HT-29 (cell line): ENCODE data around the gene UBL4B. TPM values are rescaled to one million over a fixed set of nuclear protein-coding genes. Genes with fewer than 3 reads are reported as not detected.

ENCODE experiments used
- DNase-seq: peaks from one replicate; pipeline ENCODE4 v3.0.0-alpha.2; 2015; ENCODE audit warnings: low spot score
- total RNA-seq: library from RNA; depleted of rRNA; stranded (reverse); fragments of >200 nt; shearing (Covaris generic); gene quantifications from 2 replicates; pipeline ENCODE4 v1.2.3, GENCODE V29; 2014

UBL4B gene
- total RNA-seq, 1 experiment from 2014 or later = not detected

GRCh38 chr1:110084227-110085078 lies 27.8 kb upstream of the UBL4B start:
- DNase-seq = no peak

DNA sequence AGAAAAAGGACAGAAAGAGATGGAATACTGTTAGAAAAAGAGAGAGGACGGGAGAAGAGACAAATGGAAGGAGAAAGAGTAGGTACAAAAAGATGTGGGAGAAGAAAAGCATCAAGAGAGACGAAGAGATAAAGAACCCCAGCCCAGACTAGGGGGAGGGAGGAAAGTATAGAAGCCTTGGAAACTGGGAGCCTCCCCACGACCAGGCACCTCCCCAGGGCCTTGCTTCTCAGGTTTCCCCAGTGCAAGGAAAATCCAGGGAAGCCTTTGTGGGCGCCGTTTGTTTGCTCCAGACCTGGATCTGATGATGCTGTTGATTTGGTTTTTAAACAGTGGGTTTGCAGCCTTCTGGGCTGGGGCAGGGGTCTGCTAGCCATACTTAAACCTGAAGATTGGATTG lies 26.6 kb upstream of the UBL4B start:
- no peak for DNase-seq

DNA sequence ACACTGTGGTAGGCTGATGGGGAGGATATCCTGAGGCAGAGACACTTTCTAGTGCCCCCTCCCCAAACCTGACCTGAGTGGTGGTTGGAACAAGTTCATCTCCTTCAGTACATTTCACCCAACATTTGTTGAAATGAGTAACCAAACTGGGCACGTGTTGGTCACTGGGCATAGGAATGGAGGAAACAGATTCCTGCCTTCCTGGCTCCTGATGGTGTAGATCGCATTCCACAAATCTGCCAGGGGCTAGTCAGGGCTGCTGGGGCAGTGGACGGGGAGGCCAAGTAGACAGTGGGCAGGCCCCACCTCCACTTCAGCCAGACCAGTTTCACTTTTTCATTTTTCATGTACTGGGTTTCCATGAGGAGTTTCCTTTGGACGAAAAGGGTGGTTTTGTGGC lies 25.3 kb upstream of the UBL4B start:
- DNase-seq = no peak

- peak; percentile 74 for DNase-seq
Observed at GRCh38 chr1:110087812-110088738, 24.2 kb upstream of the UBL4B start.

DNA sequence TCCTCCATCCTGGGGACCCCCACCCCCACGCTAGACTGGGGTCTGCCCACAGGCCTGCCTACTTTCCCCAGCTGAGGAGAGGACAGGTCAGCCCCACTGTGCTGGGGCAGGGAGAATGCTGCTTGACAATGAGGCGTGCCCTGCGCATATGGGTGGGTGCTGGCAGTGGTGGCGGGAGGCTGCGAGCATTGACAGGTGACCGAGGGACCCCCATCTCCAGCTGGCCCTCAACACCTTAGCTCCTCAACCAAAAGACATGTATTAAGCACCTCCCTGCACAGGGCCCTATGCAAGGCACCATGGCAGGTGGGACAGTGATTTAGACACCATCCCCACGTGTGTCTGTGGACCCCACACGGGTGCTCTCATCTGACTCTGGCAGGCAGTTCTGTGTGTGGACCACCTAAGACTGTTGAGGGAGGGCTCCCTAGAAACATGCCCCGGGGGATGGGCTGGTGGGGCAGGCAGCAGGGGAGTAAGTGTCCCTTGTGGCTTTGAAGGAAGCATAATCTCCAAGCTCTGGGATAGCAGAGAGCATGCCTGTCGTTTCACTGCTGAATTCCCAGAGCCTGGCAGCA lies 23.4 kb upstream of the UBL4B start:
- no peak for DNase-seq

GRCh38 chr1:110089561-110090275 lies 22.5 kb upstream of the UBL4B start:
- no peak for DNase-seq

DNA sequence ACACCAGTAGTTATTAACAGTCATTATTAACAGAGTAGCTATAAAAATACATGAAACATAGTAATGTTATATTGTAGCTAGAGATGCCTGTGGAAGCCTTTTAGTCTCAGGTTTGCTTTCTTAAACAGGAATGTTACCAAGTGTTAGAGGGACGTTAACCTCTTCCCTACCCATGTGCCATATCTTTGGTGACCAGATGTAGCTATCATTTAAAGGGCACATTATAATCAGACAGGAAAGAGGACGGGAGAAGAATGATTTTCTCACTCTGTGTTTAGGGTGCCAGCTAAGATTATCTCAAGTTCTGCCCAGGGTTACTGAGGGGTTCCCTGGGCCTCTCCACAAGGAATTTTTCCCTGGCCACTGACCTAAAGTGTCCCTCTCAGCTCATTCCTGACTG lies 20.9 kb upstream of the UBL4B start:
- DNase-seq = no peak

GRCh38 chr1:110091791-110092190 lies 20.5 kb upstream of the UBL4B start:
- no peak for DNase-seq

- DNase-seq = no peak
Observed at GRCh38 chr1:110092991-110093390, 19.3 kb upstream of the UBL4B start.

GRCh38 chr1:110094931-110095654 lies 17.1 kb upstream of the UBL4B start:
- DNase-seq = no peak

DNA sequence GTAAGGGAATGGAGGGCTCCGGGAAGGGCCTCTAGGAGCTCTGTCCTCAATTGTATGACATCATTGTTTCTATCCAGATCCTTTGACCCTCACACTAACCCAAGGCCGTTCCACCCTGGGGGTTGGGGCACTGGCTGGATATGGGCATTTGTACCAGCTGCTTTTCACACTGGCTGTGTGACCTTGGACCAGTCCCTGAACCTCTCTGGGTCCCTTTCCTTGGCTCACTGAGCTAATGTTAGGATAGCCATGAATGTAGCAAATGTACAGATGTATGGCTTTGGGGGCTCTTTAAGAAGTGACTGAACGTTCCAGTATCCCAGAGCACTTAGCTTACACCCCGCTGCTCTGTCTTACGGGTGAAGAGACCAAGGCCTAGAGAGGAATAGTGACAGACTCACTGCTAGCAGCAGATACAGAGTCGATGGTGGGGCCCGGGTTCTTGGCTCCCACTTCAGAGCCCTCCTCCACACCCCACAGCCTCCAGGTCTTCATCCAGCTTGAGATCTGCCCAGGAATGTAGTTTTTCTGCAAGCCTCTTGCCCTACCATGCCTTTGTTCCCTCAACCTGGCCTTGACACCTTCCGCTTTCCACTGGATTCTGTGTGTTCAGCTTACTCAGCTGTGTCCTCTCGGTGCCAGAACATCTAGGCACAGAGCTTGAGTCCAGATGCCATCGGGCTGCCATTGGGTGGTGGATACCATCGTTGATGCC lies 14.6 kb upstream of the UBL4B start:
- DNase-seq = no peak

GRCh38 chr1:110098222-110099026 lies 13.8 kb upstream of the UBL4B start:
- peak; percentile 63 for DNase-seq

GRCh38 chr1:110100335-110100734 lies 11.9 kb upstream of the UBL4B start:
- no peak for DNase-seq

DNA sequence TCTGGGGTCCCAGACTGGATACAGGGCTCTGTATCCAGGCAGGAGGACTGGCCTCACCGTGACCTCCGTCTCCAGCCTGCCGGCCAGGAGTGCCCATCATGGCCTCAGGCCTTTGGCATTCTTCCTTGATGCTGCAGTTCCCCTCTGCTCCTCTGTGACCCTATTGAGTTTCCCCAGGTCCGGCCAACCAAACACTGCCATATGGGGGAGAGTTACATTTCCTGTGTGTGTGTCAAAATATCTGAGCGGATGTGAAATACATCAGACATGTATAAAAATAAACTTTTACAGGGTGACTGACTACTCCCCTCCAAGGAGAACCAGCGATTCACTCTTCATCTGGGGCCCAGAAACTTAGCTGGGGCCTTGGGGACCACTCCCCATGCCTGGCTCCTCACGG lies 10.2 kb upstream of the UBL4B start:
- DNase-seq = no peak

GRCh38 chr1:110106013-110106941 lies 6.0 kb upstream of the UBL4B start:
- peak; percentile 81 for DNase-seq

DNA sequence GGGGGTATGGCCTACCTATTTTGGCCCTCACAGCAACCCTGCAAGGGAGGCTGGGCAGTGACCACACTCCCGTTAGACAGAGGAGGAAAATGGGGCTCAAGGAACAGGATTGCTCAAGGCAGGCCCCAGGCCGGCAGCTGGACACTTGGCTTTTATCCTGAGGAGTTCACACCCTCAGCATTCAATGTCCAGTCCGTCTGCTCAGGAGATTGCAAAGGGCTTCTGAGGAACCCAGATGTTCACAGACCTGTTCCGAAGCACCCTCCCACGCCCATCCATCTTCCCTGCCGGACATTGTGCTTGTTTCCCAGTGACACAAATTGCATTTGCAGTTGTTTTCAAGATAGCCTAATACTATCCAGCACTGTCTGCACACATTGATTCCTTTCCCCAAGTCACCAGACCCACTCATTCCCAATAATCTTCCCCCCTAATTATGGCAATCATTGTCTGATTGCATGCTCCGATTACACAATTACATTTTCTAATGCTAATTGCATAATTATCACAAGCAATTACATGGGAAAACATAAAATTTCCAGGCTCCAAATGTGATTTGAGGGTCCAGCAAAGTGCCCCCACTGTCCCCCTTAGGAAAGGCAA lies 4.3 kb upstream of the UBL4B start:
- no peak for DNase-seq

- no peak for DNase-seq
Observed at GRCh38 chr1:110111081-110111480, 1.2 kb upstream of the UBL4B start.

DNA sequence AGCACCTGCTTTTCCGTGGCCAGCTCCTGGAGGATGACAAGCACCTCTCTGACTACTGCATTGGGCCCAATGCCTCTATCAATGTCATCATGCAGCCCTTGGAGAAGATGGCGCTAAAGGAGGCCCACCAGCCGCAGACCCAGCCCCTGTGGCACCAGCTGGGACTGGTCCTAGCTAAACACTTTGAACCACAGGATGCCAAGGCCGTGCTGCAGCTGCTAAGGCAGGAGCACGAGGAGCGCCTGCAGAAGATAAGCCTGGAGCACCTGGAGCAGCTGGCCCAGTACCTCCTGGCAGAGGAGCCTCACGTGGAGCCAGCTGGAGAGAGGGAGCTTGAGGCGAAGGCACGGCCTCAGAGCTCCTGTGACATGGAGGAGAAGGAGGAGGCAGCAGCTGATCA lies 413 bp downstream of the UBL4B start:
- DNase-seq = no peak
